Left ventricle myocardium inferior (tissue), 1 donor: ENCODE measurements around the gene NLRC3. TPM values are rescaled to one million over a fixed set of nuclear protein-coding genes. Genes with fewer than 3 reads are reported as not detected.

Experiments used
- DNase-seq: peaks from one replicate; pipeline ENCODE4 v3.0.0-alpha.2; 2020
- H3K27ac ChIP-seq: fragments of 200-600 bp; replicated peaks from 2 replicates; pipeline ENCODE4 v1.8.0; 2021
- H3K27me3 ChIP-seq: fragments of 200-600 bp; 2 replicates; pipeline ENCODE4 v1.8.0; 2021; ENCODE audit warnings: low read depth
- H3K36me3 ChIP-seq: fragments of 200-600 bp; 2 replicates; pipeline ENCODE4 v1.8.0; 2021
- H3K4me1 ChIP-seq: fragments of 200-600 bp; 2 replicates; pipeline ENCODE4 v1.8.0; 2021
- H3K4me3 ChIP-seq: fragments of 200-600 bp; 2 replicates; pipeline ENCODE4 v1.8.0; 2021; ENCODE audit warnings: mild to moderate bottlenecking, moderate library complexity
- H3K9me3 ChIP-seq: fragments of 200-600 bp; replicated peaks from 2 replicates; pipeline ENCODE4 v1.8.0; 2021
- intact Hi-C: fragments of 100-400 bp; cut with micrococcal nuclease; formaldehyde crosslinking; loops from one replicate; pipeline ENCODE4 v1.11.0; 2022
- total RNA-seq: library from RNA; stranded (reverse); fragmentation: NEBNext Ultra II Directional; extraction: Animal tissue kit (Norgen Biotek cat#: 25700); gene quantifications from one replicate; pipeline ENCODE4 v1.2.1, GENCODE V29; 2021
- TF ChIP-seq, protein P1 (sequence below): fragments of 200-600 bp; IDR thresholded peaks from 2 replicates; pipeline ENCODE4 v1.8.0; 2021; ENCODE audit warnings: antibody characterized with exemption, mild to moderate bottlenecking, borderline replicate concordance
- donor health status: DM: no; HTN: yes; CAD: no; lungs with severe emphysema.

The NLRC3 gene
- total RNA-seq, 1 donor from 2014 or later: 0.93 TPM

GRCh38 chr16:3589441-3589921 lies 12.3 kb upstream of the NLRC3 start:
- Histone ChIP-seq H3K4me1 (peaks cover 24% of the 10 kb centered on the region), H3K9me3 (no peaks in the 10 kb centered on the region), H3K27ac (no peak overlapping the region), H3K36me3 (peaks cover 12% of the 10 kb centered on the region), H3K4me3 (no peak overlapping the region), H3K27me3 (no peaks in the 10 kb centered on the region)
- no peak for DNase-seq
- TF ChIP-seq, protein P1, sequence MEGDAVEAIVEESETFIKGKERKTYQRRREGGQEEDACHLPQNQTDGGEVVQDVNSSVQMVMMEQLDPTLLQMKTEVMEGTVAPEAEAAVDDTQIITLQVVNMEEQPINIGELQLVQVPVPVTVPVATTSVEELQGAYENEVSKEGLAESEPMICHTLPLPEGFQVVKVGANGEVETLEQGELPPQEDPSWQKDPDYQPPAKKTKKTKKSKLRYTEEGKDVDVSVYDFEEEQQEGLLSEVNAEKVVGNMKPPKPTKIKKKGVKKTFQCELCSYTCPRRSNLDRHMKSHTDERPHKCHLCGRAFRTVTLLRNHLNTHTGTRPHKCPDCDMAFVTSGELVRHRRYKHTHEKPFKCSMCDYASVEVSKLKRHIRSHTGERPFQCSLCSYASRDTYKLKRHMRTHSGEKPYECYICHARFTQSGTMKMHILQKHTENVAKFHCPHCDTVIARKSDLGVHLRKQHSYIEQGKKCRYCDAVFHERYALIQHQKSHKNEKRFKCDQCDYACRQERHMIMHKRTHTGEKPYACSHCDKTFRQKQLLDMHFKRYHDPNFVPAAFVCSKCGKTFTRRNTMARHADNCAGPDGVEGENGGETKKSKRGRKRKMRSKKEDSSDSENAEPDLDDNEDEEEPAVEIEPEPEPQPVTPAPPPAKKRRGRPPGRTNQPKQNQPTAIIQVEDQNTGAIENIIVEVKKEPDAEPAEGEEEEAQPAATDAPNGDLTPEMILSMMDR: no peak
- intact Hi-C loops: no loop called here

DNA sequence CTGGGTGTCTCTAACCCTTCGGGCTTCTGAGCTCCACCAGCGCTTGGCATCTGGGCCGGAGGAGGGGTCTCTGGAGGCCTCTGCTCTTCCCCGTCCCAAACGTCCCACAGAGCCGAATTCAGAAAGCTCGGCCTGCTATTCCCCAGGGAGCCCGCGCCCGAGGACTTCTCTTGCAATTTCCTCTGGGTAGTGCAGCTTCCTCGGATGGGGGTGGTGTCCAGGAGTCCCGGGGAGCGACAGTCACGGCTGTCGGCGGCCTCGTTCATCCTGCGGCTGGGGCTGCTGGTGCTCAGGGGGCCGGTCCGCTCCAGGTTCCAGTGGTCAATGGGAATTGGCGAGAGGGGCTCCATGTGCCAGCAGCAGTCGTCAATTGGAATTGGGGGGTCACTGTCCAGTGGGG lies 11.8 kb upstream of the NLRC3 start:
- peaks cover 12% of the 10 kb centered on the region for H3K36me3 ChIP-seq
- H3K4me3 ChIP-seq: no peak overlapping the region
- intact Hi-C loops: no loop called here
- TF ChIP-seq, protein P1: no peak
- peaks cover 24% of the 10 kb centered on the region for H3K4me1 ChIP-seq
- no peaks in the 10 kb centered on the region for H3K27me3 ChIP-seq
- H3K9me3 ChIP-seq: no peaks in the 10 kb centered on the region
- no peak overlapping the region for H3K27ac ChIP-seq
- no peak for DNase-seq

GRCh38 chr16:3587547-3588110 lies 10.4 kb upstream of the NLRC3 start:
- Histone ChIP-seq H3K36me3 (peaks cover 16% of the 10 kb centered on the region), H3K27me3 (no peaks in the 10 kb centered on the region), H3K27ac (no peak overlapping the region), H3K9me3 (no peaks in the 10 kb centered on the region), H3K4me3 (no peak overlapping the region), H3K4me1 (peaks cover 18% of the 10 kb centered on the region)
- no peak for DNase-seq
- intact Hi-C loops: no loop called here
- TF ChIP-seq, protein P1: no peak

- intact Hi-C loops: no loop called here
- peaks cover 20% of the 10 kb centered on the region for H3K36me3 ChIP-seq
- no peak for DNase-seq
Measured at GRCh38 chr16:3584412-3584811, 7.2 kb upstream of the NLRC3 start.

GRCh38 chr16:3583303-3584038 lies 6.3 kb upstream of the NLRC3 start:
- no peak for DNase-seq
- Histone ChIP-seq H3K4me3 (no peak overlapping the region), H3K27ac (no peak overlapping the region), H3K4me1 (no peaks in the 10 kb centered on the region), H3K36me3 (peaks cover 20% of the 10 kb centered on the region), H3K9me3 (no peaks in the 10 kb centered on the region), H3K27me3 (no peaks in the 10 kb centered on the region)
- intact Hi-C loops: no loop called here
- TF ChIP-seq, protein P1: no peak

More at GRCh38 chr16:3584412-3584811, 7.2 kb upstream of the NLRC3 start:
- TF ChIP-seq, protein P1: no peak
- Histone ChIP-seq H3K27me3 (no peaks in the 10 kb centered on the region), H3K4me1 (no peaks in the 10 kb centered on the region), H3K9me3 (no peaks in the 10 kb centered on the region), H3K4me3 (no peak overlapping the region), H3K27ac (no peak overlapping the region)
